Neural crest cell (in vitro differentiated cells): ENCODE data around the gene CD83. TPM values are rescaled to one million over a fixed set of nuclear protein-coding genes. Genes with fewer than 3 reads are reported as not detected.
A peak's percentile ranks its signal among the peaks of the same experiment; 100 is the strongest.

Source experiments
- DNase-seq: peaks from one replicate; pipeline ENCODE4 v3.0.0; 2021; ENCODE audit warnings: low read depth, mixed read lengths, low spot score
- H3K27ac Mint-ChIP-seq: one replicate; pipeline ENCODE4 v1.8.0; 2021; ENCODE audit warnings: mild to moderate bottlenecking, mixed read lengths; ENCODE audit not compliant: unreplicated experiment
- H3K27me3 Mint-ChIP-seq: 2 replicates; pipeline ENCODE4 v1.8.0; 2021; ENCODE audit warnings: low read depth, mild to moderate bottlenecking, mixed read lengths
- H3K36me3 Mint-ChIP-seq: 2 replicates; pipeline ENCODE4 v1.8.0; 2021; ENCODE audit warnings: low read depth, mild to moderate bottlenecking, mixed read lengths
- H3K4me1 Mint-ChIP-seq: 2 replicates; pipeline ENCODE4 v1.8.0; 2021; ENCODE audit warnings: mixed read lengths
- H3K4me3 Mint-ChIP-seq: one replicate; pipeline ENCODE4 v1.8.0; 2021; ENCODE audit warnings: mild to moderate bottlenecking, mixed read lengths
- H3K9me3 Mint-ChIP-seq: 2 replicates; pipeline ENCODE4 v1.8.0; 2021; ENCODE audit warnings: mixed read lengths
- CTCF ChIP-seq: fragments of 200-600 bp; sonication (generic); conservative IDR thresholded peaks from 2 replicates; pipeline ENCODE4 v1.5.0; 2021; ENCODE audit warnings: antibody characterized with exemption, mild to moderate bottlenecking
- total RNA-seq: library from RNA; stranded (reverse); gene quantifications from 2 replicates; pipeline ENCODE4 v1.2.1, GENCODE V29; 2021

The CD83 gene
- total RNA-seq, 1 donor from 2014 or later: 7.9 TPM

- TF ChIP-seq CTCF: no peak
- Mint-ChIP-seq H3K4me1 (peaks cover 20% of the 10 kb centered on the region), H3K4me3 (no peak overlapping the region), H3K27me3 (no peaks in the 10 kb centered on the region), H3K27ac (peak overlapping the region; percentile 55), H3K36me3 (no peaks in the 10 kb centered on the region), H3K9me3 (peaks cover 5% of the 10 kb centered on the region)
- DNase-seq: no peak
Observed at GRCh38 chr6:14085176-14085787, 32.3 kb upstream of the CD83 start.

- no peaks in the 10 kb centered on the region for H3K27me3 Mint-ChIP-seq
- no peaks in the 10 kb centered on the region for H3K36me3 Mint-ChIP-seq
- no peak for TF ChIP-seq CTCF
- H3K27ac Mint-ChIP-seq: no peak overlapping the region
- no peak overlapping the region for H3K4me3 Mint-ChIP-seq
- H3K4me1 Mint-ChIP-seq: peaks cover 20% of the 10 kb centered on the region
- peaks cover 5% of the 10 kb centered on the region for H3K9me3 Mint-ChIP-seq
- DNase-seq: no peak
Observed at GRCh38 chr6:14086701-14087100, 30.9 kb upstream of the CD83 start.

DNA sequence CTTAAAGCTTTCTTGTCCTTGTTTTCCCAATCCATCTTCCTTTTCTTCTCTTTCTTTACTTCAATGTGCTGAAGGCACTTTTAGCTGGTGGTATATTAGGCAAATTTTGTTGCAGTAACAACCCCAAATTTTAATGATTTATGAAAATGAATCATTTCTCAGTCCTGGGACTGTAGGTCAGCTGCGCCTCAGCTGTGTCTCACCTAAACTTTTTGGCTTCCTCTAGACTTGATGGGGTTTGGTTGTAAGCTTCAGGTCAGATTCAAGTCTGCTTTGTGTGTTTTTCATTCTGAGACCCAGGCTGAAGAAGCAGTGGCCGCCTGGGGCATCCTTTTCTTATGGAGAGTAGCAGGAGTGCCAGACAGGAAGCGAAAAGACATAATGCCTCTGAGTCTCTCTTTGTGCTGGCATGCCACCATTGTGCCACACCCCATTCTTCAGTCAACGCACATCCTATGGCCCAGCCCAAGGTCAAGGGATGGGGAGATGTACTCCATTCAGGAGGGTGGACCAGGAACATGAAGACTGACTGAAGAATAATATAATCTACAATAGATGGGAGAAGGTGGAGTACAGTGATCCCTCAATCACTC is 28.9 kb upstream of the CD83 start:
- Mint-ChIP-seq H3K27me3 (no peaks in the 10 kb centered on the region), H3K36me3 (peaks cover 2% of the 10 kb centered on the region), H3K4me3 (no peak overlapping the region), H3K27ac (no peak overlapping the region), H3K9me3 (peaks cover 7% of the 10 kb centered on the region), H3K4me1 (peaks cover 24% of the 10 kb centered on the region)
- no peak for TF ChIP-seq CTCF
- no peak for DNase-seq

DNA sequence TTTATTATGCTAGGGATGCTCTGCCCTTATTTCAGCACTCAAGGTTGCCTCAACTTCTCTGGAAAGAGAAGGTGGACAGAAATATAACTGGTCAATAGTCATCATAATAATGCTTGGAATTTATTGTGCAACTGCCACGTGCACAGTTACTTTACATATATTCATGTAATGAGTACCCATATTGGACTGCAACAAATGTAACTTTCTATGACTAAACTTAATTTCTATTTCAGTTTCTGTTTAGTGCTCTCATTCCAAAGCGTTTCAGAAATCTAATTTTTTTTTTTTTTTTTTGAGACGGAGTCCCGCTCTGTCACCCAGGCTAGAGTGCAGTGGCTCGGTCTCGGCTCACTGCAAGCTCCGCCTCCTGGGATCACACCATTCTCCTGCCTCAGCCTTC is 28.3 kb upstream of the CD83 start:
- Mint-ChIP-seq H3K9me3 (peaks cover 7% of the 10 kb centered on the region), H3K36me3 (peaks cover 2% of the 10 kb centered on the region), H3K27me3 (no peaks in the 10 kb centered on the region), H3K27ac (no peak overlapping the region), H3K4me1 (peaks cover 25% of the 10 kb centered on the region), H3K4me3 (no peak overlapping the region)
- TF ChIP-seq CTCF: no peak
- DNase-seq: no peak

DNA sequence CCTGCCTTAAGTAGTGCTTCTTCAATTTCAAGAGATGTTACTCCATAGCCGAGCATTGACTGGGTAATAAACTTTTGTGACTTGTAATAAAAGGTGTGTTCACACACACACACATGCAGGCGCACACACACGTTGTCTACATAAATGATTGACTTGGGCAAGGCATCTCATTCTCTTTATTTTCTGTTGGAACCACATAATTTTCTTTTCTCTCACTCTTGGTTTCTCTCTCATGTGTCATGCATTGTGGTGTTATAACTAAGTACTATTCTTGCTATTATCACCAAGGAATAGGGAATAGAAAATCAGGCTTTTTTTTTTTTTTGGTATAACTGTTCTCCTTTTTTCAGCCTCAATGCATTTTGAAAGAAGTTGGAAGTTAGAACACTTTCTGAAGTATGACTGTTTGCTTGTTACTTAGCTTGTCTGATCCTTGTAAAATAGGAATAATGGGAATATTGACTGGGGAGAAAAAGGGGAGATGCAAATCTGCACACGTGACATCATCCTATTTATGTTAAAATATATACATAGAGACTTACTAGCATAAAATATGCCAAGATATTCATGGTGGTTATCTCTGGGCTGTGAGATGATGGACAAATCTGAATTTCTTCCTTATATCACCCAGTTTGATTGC is 26.1 kb upstream of the CD83 start:
- no peak overlapping the region for H3K4me3 Mint-ChIP-seq
- peaks cover 2% of the 10 kb centered on the region for H3K36me3 Mint-ChIP-seq
- DNase-seq: no peak
- H3K9me3 Mint-ChIP-seq: peaks cover 7% of the 10 kb centered on the region
- H3K4me1 Mint-ChIP-seq: peaks cover 16% of the 10 kb centered on the region
- no peak overlapping the region for H3K27ac Mint-ChIP-seq
- no peaks in the 10 kb centered on the region for H3K27me3 Mint-ChIP-seq
- no peak for TF ChIP-seq CTCF
